ENCODE data around the gene RARS2.

Gene RARS2

DNA sequence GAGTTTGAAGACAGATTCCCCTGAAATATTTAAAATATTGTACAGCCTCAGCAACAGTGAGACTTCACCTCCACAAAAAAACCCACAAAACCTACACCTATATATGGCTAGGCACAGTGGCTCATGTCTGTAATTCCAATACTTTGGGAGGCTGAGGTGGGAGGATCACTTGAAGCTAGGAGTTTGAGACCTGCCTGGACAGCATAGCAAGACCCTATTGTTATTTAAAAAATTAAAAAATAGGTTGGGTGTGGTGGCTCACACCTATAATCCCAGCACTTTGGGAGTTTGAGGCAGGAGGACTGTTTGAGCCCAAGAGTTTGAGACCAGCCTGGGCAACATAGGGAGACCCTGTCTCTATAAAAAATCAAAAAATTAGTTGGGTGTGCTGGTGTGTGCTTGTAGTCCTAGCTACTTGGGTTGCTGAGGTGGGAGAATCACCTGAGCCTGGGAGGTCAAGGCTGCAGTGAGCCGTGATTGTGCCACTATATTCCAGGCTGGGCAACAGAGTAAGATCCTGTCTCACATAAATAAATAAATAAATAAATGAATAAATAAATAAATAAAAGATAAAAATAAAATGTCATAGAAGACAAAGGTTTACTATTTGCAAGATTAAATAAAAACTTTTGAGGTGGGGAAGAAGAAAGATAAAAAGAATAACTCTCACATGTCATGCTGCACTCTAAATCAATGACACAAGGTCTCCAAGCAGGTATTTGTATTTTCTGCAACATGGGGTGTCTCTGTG lies 51.1 kb downstream of the RARS2 start:
- TF ChIP-seq YY1 (IDR thresholded peaks at IDR 0.05; ENCODE audit: insufficient read depth, insufficient read length) (no peak), ZNF274 (IDR thresholded peaks at IDR 0.05; ENCODE audit: low read depth, low read length) (no peak), SUZ12 (IDR thresholded peaks at IDR 0.05; ENCODE audit: extremely low read depth, insufficient read depth, insufficient read length) (no peak)
- H3K9ac ChIP-seq (ENCODE audit: insufficient read length, low read depth): no peak overlapping the region
- no peak overlapping the region for H3K4me3 ChIP-seq (ENCODE audit: insufficient read length, low read depth)
- DNase-seq (ENCODE audit: low read depth, low spot score): no peak
- no peaks in the 10 kb centered on the region for H3K4me1 ChIP-seq (ENCODE audit: insufficient read depth, insufficient read length)
- peaks cover 23% of the 10 kb centered on the region for H3K36me3 ChIP-seq (ENCODE audit: insufficient read depth, insufficient read length, low read length)
- H3K27me3 ChIP-seq (ENCODE audit: insufficient read depth, insufficient read length): no peaks in the 10 kb centered on the region
- H3K9me3 ChIP-seq (ENCODE audit: insufficient read depth, low read length): peaks cover 23% of the 10 kb centered on the region

- no peaks in the 10 kb centered on the region for H3K4me1 ChIP-seq (ENCODE audit: insufficient read depth, insufficient read length)
- H3K27me3 ChIP-seq (ENCODE audit: insufficient read depth, insufficient read length): no peaks in the 10 kb centered on the region
- H3K9me3 ChIP-seq (ENCODE audit: insufficient read depth, low read length): peaks cover 5% of the 10 kb centered on the region
- no peak overlapping the region for H3K4me3 ChIP-seq (ENCODE audit: insufficient read length, low read depth)
- no peak for DNase-seq (ENCODE audit: low read depth, low spot score)
- TF ChIP-seq SUZ12 (IDR thresholded peaks at IDR 0.05; ENCODE audit: extremely low read depth, insufficient read depth, insufficient read length): no peak
- no peak for TF ChIP-seq ZNF274 (IDR thresholded peaks at IDR 0.05; ENCODE audit: low read depth, low read length)
- TF ChIP-seq YY1 (IDR thresholded peaks at IDR 0.05; ENCODE audit: insufficient read depth, insufficient read length): no peak
- H3K9ac ChIP-seq (ENCODE audit: insufficient read length, low read depth): no peak overlapping the region
- H3K36me3 ChIP-seq (ENCODE audit: insufficient read depth, insufficient read length, low read length): peaks cover 32% of the 10 kb centered on the region
These were observed 55.3 kb downstream of the RARS2 start for GRCh38 chr6:87534377-87535047.

- Histone ChIP-seq H3K4me3 (ENCODE audit: insufficient read length, low read depth) (no peak overlapping the region), H3K36me3 (ENCODE audit: insufficient read depth, insufficient read length, low read length) (peaks cover 38% of the 10 kb centered on the region), H3K4me1 (ENCODE audit: insufficient read depth, insufficient read length) (no peaks in the 10 kb centered on the region), H3K27me3 (ENCODE audit: insufficient read depth, insufficient read length) (no peaks in the 10 kb centered on the region), H3K9ac (ENCODE audit: insufficient read length, low read depth) (no peak overlapping the region), H3K9me3 (ENCODE audit: insufficient read depth, low read length) (no peaks in the 10 kb centered on the region)
- TF ChIP-seq SUZ12 (IDR thresholded peaks at IDR 0.05; ENCODE audit: extremely low read depth, insufficient read depth, insufficient read length) (no peak), YY1 (IDR thresholded peaks at IDR 0.05; ENCODE audit: insufficient read depth, insufficient read length) (no peak), ZNF274 (IDR thresholded peaks at IDR 0.05; ENCODE audit: low read depth, low read length) (no peak)
- no peak for DNase-seq (ENCODE audit: low read depth, low spot score)
These were observed 60.6 kb downstream of the RARS2 start for GRCh38 chr6:87529221-87529620.

- no peak for DNase-seq (ENCODE audit: low read depth, low spot score)
- Histone ChIP-seq H3K9me3 (ENCODE audit: insufficient read depth, low read length) (no peaks in the 10 kb centered on the region), H3K27me3 (ENCODE audit: insufficient read depth, insufficient read length) (no peaks in the 10 kb centered on the region), H3K4me1 (ENCODE audit: insufficient read depth, insufficient read length) (no peaks in the 10 kb centered on the region), H3K36me3 (ENCODE audit: insufficient read depth, insufficient read length, low read length) (peaks cover 40% of the 10 kb centered on the region), H3K9ac (ENCODE audit: insufficient read length, low read depth) (no peak overlapping the region), H3K4me3 (ENCODE audit: insufficient read length, low read depth) (no peak overlapping the region)
- TF ChIP-seq YY1 (IDR thresholded peaks at IDR 0.05; ENCODE audit: insufficient read depth, insufficient read length): no peak
- no peak for TF ChIP-seq SUZ12 (IDR thresholded peaks at IDR 0.05; ENCODE audit: extremely low read depth, insufficient read depth, insufficient read length)
- no peak for TF ChIP-seq ZNF274 (IDR thresholded peaks at IDR 0.05; ENCODE audit: low read depth, low read length)
These were observed 67.1 kb downstream of the RARS2 start for GRCh38 chr6:87522686-87523085.

DNA sequence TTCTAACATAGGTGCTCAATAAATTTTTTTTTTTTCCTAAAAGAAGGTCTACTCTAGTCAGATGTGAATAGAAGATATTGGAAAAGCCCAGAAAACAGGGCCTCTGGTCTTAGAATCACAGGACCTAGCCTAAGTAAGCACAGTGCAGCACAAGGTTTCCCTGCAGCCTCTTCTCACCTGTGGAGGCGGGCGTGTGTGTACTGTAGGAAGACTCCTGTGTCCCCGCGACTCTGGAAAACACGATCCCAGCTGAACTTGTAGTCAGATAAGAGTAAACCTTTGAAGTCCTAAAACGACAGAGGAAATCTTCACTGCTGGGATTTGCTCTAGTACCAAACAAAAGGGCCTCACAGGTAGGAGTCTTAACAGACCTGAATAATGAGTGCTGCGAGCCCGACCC lies 71.3 kb downstream of the RARS2 start:
- DNase-seq (ENCODE audit: low read depth, low spot score): no peak
- Histone ChIP-seq H3K4me1 (ENCODE audit: insufficient read depth, insufficient read length) (no peaks in the 10 kb centered on the region), H3K4me3 (ENCODE audit: insufficient read length, low read depth) (no peak overlapping the region), H3K27me3 (ENCODE audit: insufficient read depth, insufficient read length) (no peaks in the 10 kb centered on the region), H3K9me3 (ENCODE audit: insufficient read depth, low read length) (no peaks in the 10 kb centered on the region), H3K36me3 (ENCODE audit: insufficient read depth, insufficient read length, low read length) (peaks cover 58% of the 10 kb centered on the region), H3K9ac (ENCODE audit: insufficient read length, low read depth) (no peak overlapping the region)
- no peak for TF ChIP-seq SUZ12 (IDR thresholded peaks at IDR 0.05; ENCODE audit: extremely low read depth, insufficient read depth, insufficient read length)

DNA sequence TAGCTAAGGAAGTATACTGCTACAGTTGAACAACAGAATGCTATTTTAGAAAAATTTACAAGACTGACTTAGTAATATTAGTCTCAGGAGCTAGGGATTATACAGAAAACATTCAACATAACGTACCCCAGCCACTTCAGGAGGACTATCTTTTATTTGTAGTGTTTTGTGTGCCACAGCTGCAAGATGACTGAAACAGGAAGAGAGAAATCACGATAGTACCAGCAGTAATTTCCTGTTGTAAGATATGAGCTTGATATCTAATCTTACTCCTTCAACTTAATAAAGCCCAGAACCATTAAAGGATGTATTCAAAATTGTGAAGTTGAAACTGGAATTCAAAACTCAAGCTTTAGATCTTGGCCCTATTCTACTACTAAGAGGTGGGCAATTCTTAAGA lies 75.0 kb downstream of the RARS2 start:
- Histone ChIP-seq H3K4me1 (ENCODE audit: insufficient read depth, insufficient read length) (no peaks in the 10 kb centered on the region), H3K36me3 (ENCODE audit: insufficient read depth, insufficient read length, low read length) (peaks cover 69% of the 10 kb centered on the region), H3K4me3 (ENCODE audit: insufficient read length, low read depth) (no peak overlapping the region), H3K9me3 (ENCODE audit: insufficient read depth, low read length) (no peaks in the 10 kb centered on the region), H3K9ac (ENCODE audit: insufficient read length, low read depth) (no peak overlapping the region), H3K27me3 (ENCODE audit: insufficient read depth, insufficient read length) (no peaks in the 10 kb centered on the region)
- no peak for TF ChIP-seq SUZ12 (IDR thresholded peaks at IDR 0.05; ENCODE audit: extremely low read depth, insufficient read depth, insufficient read length)
- no peak for TF ChIP-seq ZNF274 (IDR thresholded peaks at IDR 0.05; ENCODE audit: low read depth, low read length)
- TF ChIP-seq YY1 (IDR thresholded peaks at IDR 0.05; ENCODE audit: insufficient read depth, insufficient read length): no peak
- no peak for DNase-seq (ENCODE audit: low read depth, low spot score)

DNA sequence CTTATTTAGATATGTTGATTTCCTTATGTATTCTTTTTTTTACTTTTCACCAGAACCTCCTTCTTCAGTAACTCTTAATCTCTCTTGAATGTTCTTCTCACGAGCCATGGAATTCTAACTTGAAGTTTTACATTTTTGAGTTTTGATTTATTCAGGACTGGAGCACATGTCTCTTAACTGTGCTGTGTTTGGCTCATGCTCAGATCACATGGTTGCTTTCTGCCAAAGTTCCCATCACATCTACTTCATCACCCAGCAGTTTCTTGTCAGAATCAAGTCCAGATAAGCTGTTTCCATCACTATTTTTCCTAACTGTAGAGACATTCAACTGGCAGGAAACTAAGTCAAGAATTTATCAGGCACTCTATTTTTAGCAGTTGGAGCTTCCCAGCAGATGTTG lies 85.3 kb downstream of the RARS2 start:
- no peak for DNase-seq (ENCODE audit: low read depth, low spot score)
- Histone ChIP-seq H3K4me1 (ENCODE audit: insufficient read depth, insufficient read length) (no peaks in the 10 kb centered on the region), H3K27me3 (ENCODE audit: insufficient read depth, insufficient read length) (no peaks in the 10 kb centered on the region), H3K9me3 (ENCODE audit: insufficient read depth, low read length) (no peaks in the 10 kb centered on the region), H3K4me3 (ENCODE audit: insufficient read length, low read depth) (no peak overlapping the region), H3K36me3 (ENCODE audit: insufficient read depth, insufficient read length, low read length) (peaks cover 28% of the 10 kb centered on the region), H3K9ac (ENCODE audit: insufficient read length, low read depth) (no peak overlapping the region)
- TF ChIP-seq ZNF274 (IDR thresholded peaks at IDR 0.05; ENCODE audit: low read depth, low read length) (no peak), SUZ12 (IDR thresholded peaks at IDR 0.05; ENCODE audit: extremely low read depth, insufficient read depth, insufficient read length) (no peak)
